Measurements from ENCODE around the gene SCN5A.
"Not testable (repeated sequence)": the region's sequence is repeated elsewhere in the genome, so short reads cannot be mapped to it uniquely, and the experiment has no call there.

The SCN5A gene

DNA sequence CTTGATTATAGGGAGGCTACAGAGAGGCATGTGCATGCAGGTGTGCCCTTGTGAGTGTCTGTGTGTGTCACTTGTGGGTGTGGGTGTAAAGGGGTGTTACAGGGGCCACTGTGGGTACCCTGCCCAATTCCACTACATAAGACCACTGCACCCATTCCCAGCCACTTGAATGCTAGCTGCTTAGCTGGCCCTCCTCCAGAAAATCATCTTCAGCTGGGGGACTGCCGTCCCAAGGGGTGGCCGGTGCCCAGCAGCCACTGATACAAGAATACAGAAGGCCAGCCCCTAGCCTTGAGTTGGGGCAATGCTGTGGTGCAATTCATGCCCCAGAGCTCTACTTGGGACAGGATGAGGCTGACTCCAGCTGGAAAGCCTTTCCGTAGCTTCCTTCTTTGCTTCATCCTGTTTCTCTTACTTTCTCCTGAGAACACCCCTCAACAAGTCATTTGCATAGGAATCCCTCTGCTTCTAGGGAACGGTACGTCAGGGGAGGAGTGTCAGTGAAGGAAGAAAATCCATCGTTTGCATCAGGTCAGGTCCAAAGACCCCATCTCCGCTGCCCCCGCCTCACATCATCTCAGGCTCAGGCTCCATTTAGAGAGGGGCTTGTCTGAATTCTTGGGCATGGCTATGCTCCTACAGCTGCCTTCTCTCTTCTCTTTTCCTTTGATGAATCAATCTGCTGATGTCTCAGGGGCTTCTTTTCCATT is 72.0 kb downstream of the SCN5A start:
- no peak for DNase-seq

- no peak for DNase-seq
These were observed 72.7 kb downstream of the SCN5A start for GRCh38 chr3:38576526-38577370.

- DNase-seq = no peak
These were observed 73.4 kb downstream of the SCN5A start for GRCh38 chr3:38576131-38576525.

DNA sequence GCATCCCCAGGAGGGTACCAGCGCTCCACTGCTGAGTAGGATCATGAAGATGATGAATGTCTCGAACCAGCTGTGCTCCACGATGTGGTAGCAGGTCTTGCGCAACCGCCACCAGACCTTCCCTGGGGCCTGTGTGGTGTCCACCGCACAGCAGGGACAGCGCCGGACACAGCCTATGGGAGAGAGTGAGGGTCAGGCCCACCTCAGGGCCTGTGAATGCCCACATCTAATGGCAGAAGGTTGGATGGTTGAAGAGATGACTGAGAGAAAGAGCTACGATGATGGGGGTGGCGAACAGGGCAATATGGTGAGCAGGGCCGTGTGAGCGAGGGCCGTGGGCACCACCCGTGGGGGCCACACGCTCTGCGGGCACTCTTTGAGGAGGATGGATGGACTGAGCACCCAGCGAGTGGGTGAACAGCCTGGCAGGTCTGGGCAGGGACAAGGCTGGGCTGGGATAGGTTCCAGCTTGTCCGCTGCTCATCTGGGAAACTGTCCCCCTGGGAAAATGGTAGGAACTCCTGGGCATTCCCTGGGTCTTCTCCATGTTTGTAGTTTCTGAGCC is 74.1 kb downstream of the SCN5A start:
- no peak for DNase-seq

- DNase-seq = no peak
These were observed 74.8 kb downstream of the SCN5A start for GRCh38 chr3:38574411-38575278.

DNA sequence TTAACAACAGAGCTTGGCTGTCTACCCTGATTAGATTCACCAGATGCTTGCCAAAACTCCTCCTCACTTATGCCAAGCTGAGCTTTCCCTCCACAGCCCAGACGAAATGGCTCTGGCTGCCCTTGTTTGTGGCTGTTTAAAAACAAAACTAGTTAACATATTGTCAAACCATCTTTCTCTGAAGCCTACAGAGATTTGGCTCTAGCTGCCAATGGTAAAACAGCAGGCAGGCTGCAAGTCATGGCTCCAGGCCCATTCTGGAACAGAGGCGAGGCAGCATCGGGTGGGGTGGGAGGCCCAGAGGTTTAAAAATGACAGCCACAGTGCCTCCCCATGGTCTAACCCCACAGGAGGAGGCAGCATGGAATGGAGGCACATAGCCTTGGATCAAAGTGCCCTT is 75.9 kb downstream of the SCN5A start:
- DNase-seq = no peak

GRCh38 chr3:38573111-38573510 is 76.4 kb downstream of the SCN5A start:
- no peak for DNase-seq

DNA sequence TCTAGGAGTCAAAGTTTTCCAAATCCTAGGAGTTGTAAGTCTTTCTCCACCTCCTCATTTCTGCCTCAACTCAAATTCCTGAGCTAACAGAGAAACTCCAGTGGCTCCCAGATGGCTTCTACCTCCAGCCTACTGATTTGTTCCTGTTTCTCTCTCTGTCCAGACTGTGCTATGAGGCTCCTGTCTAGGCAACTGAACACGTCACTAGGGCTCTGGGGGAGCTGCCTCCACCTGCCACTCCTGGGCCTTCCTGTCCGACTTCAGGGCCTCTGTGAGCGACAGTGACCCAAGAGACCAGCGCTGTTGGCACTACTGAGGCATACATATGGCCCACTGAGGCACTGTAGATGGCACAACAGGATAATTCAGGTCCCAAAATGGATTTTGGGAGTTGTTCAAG is 82.0 kb downstream of the SCN5A start:
- DNase-seq = no peak

- not testable (repeated sequence) for DNase-seq
These were observed 82.7 kb downstream of the SCN5A start for GRCh38 chr3:38566794-38567193.

GRCh38 chr3:38566215-38566528 is 83.3 kb downstream of the SCN5A start:
- no peak for DNase-seq

DNA sequence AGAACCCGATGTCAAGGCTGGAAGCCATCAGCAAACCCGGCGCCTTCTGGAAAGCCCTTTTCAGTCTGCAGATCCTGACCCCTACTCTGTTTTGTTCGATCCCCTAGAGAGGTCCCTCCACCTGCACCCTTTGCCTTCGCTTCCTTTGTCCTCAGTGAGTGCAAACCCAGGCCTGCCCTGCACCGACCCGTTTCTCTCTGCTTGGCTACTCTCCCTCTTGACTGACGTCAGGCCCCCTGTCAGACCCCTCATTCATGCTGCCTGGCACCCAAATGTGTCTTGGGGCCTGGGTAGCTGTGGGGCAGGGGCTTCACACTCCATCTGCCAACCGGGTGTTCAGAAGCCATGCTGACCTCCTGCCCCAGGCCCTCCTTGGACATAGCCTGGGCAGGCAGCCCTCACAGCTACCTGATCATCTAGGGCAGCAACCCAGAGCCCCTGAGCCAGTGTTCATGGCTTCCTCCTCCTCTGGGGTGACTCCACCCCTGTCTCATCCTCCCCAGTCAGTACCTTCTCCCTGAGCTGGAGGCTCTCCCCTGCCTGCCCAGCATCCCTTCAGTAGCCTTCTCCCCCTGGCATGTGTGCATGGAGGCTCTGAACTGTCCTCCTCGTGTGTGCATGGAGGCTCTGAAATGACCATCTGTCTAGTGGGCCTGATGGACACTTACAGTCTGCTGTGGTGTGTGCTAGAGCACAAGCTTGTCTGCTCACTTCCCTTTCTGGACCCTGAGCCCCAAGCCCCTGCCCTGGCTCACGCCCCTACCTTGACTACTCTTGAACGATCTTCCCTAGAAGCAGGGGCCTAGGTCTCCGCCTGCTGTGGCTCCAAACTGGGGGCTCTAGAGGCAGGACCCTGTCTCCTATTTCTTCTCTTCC is 83.9 kb downstream of the SCN5A start:
- no peak for DNase-seq

GRCh38 chr3:38564631-38565338 is 84.7 kb downstream of the SCN5A start:
- no peak for DNase-seq

- no peak for DNase-seq
These were observed 85.6 kb downstream of the SCN5A start for GRCh38 chr3:38563886-38564270.

DNA sequence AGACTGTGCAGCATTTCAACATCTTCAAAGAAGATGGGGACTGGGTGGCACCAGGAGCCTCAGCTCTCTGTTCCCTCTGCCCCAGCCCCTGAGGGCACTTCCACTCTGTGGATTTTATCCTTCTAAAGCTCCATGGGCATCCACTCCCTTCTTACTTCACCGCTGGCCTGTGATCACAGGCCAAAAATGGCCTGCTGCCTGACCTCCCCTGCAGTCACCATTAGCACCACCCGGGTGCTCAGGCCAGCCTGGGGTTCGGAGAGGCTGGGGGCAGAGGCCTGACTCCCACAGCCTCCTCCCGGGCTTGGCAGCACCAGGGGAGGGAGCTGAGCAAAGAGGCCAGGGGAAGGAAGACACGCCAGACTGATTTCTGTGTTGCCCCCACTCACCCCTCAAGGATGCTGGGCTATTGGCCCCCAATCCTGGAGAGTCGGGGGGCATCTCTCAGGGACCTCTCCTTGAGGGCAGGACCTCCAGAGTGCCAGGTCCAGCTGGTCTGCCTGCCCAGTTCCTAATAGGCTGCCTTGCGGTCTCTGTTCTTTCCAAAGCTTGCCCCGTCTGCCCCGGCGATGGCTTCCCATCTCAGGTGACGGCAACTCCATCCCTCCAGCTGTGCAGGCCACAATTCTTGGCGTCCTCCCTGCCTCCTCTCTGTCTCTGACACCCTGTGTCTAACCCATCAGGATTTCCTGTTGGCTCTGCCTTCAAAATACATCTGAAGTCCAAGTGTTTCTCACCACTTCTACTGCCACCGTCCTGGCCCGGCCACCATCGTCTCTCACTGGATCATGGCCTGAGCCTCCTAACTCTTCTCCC is 86.2 kb downstream of the SCN5A start:
- no peak for DNase-seq

GRCh38 chr3:38562467-38562925 is 87.0 kb downstream of the SCN5A start:
- DNase-seq = no peak

DNA sequence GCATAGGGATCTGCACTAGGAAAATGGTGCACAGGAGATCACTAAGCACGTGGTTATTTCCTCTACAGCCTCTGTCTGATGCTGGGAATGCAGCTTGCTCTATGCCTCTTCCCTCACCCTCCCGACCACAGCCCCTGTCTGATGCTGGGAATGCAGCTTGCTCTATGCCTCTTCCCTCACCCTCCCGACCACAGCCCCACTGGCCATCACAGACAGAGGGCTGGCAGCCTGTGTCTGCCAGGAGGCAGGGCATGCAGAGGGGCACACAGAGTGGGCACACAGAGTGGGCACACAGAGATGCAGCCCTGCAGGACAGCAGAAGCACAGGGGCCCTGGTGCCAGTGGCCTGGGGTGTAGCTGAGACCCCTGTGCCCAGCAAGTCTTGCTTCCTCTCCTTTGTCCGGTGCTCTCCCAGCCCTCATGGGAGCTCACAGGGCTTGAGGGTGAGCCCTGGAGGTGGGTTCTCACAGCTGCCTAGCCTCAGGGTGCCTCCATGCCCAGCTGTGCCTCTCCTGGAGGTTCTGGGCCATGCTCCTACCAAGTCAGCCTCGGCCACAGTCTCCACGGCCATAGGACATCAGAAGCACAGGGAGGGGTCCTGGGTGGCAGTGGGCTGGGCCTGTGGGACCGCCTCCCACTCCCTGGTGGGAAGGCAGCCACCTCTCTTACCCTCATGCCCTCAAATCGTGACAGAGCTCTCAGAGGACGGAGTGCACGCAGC is 87.6 kb downstream of the SCN5A start:
- DNase-seq = no peak

DNA sequence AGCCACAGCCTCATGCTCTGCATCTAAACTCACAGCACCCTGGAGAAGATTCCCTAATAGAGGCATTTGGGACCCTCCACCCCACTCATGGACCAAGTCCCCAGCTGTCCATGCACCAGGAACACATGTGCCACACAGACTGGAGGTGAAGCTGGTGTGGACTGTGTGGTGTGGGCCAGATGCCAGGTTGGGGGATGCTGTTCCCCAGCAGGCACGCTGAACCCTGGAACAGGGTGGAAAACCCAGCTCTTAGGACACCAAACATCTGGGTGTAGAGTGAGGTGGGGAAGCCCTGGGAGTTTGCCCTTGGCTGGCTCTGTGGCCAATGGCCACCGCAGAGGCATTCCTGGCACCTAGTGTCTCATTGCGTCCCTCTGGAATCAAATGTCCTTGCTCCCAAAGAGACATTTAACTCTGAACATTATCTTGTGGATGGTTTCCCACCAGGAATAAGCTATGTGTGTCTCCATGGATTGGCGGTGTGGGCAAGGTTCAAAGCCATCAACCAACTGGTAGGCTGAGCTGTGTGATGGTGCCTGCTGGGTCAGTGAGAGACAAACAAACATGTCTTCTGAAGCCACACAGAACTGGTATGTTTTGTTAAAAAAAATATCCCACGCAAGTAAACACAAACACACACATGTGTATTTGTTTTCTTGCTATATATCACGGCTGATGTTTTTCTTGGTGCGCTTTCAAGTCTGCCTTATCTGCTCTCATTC is 88.3 kb downstream of the SCN5A start:
- no peak for DNase-seq

GRCh38 chr3:38560284-38560683 is 89.2 kb downstream of the SCN5A start:
- DNase-seq = no peak

- no peak for DNase-seq
These were observed 90.6 kb downstream of the SCN5A start for GRCh38 chr3:38558864-38559263.
